GM18499 (cell line): ENCODE results near the gene GNAL.

ENCODE experiments used
- ATAC-seq: cut with Tn5 transposase; IDR thresholded peaks from one replicate; pipeline ENCODE4 v1.9.1; 2021; ENCODE audit warnings: moderate number of reproducible peaks; ENCODE audit not compliant: insufficient read depth, unreplicated experiment

GNAL gene

DNA sequence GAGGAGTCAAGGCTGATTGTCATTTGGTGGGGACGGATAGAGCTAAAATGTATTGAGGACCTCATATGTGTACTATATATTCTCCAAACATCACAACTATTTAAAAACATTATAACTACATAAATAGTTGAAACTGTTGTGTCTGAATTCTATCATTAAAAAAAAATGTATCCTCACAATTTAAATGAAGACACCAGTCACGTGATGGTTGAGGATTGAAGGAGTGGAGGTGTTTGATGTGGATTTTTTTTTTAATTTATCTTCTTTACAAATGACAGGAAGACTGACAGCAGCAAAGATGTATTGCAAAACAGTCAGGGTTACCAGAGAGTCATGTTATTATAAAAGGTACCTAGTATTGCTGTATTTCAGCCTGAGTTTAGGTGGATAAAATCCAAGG, 30.0 kb downstream of the GNAL start:
- ATAC-seq, result no peak

- ATAC-seq, result no peak
These were observed 30.6 kb downstream of the GNAL start for GRCh38 chr18:11719621-11720020.

GRCh38 chr18:11721720-11722119, 32.7 kb downstream of the GNAL start:
- no peak for ATAC-seq

DNA sequence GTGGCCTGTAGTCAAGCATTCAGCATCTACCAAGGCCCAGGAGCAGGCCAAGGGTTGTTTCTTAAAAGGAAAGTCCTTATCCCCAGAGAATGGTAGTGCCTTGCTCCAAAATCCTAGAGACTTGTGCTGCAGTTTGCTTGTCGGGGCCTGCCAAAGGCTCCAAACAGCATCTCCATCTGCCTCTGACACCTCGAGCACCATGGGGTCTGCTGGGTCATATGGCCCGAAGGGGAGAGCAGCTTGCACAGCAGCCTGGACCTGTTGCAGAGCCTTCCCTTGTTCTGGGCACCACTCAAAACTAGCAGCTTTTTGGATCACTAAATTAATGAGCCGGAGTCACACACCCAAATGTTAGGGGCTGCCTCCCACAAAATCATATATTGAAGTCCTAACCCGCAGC, 35.7 kb downstream of the GNAL start:
- no peak for ATAC-seq

DNA sequence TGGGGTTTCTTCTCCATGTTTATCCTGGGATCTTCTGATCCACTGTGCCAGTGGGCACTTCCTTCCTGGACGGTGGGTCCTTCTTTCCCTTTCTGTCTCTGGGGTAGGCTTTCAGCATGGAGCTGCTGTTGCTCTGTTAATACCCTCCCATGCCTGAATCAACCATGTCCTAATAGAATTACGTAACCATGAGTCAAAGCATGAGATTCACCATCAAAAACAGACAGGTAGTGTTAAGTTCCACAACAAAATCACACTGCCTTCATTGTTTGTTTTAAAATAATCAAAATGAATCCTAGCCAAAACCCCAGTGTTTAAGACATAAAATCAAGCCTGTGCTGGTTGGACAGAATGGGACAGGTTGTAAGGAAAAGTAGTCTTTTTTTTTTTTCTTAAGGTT, 37.5 kb downstream of the GNAL start:
- no peak for ATAC-seq

- ATAC-seq, result no peak
These were observed 39.2 kb downstream of the GNAL start for GRCh38 chr18:11728249-11728648.

- no peak for ATAC-seq
These were observed 40.5 kb downstream of the GNAL start for GRCh38 chr18:11729556-11729955.

- no peak for ATAC-seq
These were observed 44.0 kb downstream of the GNAL start for GRCh38 chr18:11733031-11733430.

- ATAC-seq, result no peak
These were observed 47.6 kb downstream of the GNAL start for GRCh38 chr18:11736656-11737055.

DNA sequence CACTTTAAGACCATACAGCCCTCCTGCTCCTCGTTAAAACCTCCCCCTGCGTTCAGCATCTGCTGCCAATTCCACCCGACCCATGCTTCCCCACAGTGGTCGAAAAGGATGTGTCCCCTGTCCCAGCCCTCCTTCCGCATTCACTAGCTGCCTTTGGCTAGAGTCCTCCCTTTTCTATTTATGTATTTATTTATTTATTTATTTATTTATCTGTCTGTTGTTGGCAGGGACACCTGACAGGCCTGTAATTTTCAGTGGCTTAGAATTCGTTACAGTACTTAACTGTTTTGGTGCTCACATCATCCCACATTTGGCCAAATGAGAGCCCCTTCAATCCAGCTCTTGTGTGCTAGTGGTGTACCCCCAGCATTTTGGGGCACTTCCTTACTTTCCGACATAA, 50.8 kb downstream of the GNAL start:
- ATAC-seq, result no peak

GRCh38 chr18:11740461-11740860, 51.4 kb downstream of the GNAL start:
- ATAC-seq, result no peak

- ATAC-seq, result no peak
These were observed 52.6 kb downstream of the GNAL start for GRCh38 chr18:11741505-11742145.

DNA sequence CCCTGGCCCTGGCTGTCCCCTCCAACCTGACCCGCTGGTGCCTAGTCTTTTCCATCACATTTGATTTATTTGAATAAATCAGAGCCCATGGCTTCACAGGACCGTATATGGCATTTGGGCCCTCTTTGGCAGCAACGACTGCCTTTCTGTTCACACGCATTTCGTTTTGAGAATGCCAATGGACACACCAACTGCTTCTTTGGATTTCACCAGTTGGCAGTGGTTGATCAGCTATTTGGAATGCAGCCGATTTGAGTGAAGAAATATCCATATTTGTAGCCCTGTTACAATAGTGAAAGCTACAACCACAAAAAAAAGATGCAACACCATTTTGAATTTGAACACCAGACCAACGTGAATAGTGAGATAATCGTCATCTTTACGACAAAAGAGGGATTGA, 56.5 kb downstream of the GNAL start:
- no peak for ATAC-seq

DNA sequence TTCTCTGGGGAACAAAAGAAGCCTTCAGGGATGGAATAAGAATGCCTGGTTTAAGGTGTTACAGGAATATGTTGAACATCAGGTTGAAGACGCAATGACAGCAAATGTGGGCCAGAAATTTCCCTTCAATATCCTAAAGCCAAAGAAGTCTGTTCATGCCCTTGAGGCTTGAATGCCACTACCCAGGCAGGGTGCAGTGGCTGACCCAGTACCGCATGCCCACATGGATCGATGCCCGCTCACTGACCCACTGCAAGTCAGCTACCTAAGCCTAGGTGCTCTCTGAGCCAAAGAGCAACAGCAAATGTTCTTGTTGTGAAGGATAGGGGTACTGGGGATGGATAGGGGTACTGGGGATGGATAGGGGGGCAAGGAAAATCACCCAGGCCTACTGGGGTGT, 58.2 kb downstream of the GNAL start:
- no peak for ATAC-seq

- ATAC-seq, result no peak
These were observed 58.7 kb downstream of the GNAL start for GRCh38 chr18:11747731-11748130.

DNA sequence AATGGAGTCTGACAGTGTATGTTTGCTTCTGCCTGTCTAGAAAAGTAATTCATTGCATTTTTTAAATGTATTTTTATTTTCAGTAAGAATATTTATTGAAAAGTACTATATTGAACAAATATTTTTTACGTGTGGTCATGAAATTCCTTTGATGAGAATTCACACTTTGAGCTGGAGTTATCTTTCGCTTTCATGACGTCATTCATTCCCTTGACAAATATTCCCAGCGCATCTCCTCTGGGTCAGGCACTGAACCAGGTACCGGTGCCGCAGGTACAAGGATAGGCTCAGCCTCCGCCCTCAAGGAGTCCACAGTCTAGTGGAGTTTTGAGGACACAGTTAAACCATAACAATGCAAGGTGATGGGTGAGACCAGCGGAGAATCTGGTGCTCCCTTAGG, 60.2 kb downstream of the GNAL start:
- no peak for ATAC-seq

GRCh38 chr18:11750171-11750570, 61.1 kb downstream of the GNAL start:
- ATAC-seq, result no peak

- no peak for ATAC-seq
These were observed 61.7 kb downstream of the GNAL start for GRCh38 chr18:11750581-11751310.

DNA sequence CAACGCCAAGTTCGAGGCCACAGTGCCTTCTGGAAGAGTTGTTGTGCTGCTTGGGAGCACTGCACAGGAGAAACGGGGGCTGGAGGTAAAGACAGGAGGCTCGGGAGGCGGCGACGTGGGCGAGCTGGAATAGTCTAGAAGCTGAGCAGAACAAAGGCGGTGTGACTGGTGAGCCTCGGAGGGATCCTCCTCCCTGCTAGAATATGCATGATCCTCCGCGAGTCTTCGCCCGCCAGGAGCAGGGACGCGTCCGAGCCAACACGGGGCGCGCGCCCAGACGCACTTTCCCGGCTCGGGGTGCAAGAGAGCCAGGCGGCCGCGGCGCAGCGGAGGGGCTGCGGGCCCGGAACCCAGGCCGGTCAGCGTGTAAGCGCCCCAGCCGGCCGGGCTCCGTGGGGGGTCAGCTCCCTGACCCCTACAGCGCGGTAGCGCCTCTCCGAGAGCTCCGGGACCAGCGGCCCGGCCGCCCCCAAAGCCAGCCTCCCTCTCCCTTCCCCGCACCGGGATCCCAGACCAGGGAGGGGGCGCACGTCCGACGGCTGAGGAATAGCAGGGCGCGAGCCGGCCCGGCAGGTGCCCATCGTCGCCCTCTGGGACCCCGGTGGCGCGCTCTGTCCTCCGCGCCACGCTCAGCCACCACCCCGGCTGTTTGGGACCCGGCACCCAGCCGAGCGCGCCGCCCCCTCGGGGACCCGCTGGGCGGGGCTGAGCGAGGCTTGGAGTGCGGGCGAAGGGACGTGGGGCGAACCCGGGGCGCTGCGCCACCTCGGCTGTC, 62.5 kb downstream of the GNAL start:
- ATAC-seq, result no peak

DNA sequence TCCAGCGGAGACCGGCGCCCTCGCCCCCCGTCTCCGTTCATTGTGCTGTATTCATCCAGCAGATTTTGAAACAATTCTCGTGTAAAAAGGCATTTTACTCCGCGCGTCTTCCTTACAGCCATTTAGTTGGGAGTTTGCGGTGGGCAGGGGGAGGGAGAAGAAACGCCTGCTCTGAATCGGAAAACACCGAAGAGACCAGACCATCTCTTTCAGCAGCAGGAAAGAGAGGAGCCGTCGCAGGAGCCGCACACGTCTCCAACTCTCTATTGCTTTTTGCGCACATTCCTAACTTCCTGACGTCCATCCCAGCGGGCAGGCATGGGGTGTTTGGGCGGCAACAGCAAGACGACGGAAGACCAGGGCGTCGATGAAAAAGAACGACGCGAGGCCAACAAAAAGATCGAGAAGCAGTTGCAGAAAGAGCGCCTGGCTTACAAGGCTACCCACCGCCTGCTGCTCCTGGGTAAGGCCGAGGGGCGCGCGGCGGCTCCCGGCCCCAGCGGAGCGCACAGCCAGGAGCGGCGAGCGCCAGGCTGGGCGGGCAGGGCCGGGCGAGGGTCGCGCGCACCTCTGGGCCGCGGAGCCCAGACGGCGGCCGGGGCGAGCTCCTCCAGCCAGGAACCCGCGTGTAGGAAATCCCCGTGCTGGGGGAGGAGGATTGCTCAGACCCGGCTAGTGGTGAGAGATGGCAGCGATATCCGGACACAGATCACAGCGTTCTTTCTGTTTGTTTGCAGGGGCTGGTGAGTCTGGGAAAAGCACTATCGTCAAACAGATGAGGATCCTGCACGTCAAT, 63.2 kb downstream of the GNAL start:
- no peak for ATAC-seq

- no peak for ATAC-seq
These were observed 65.9 kb downstream of the GNAL start for GRCh38 chr18:11754979-11755378.
